Stimulated activated naive CD8-positive, alpha-beta T cell treated with anti-CD3 and anti-CD28 coated beads, Interleukin-15, amount 100 ng/mL, for 72 hours (primary cell): Measurements from ENCODE around the gene PSD.

Experiments used
- ATAC-seq: fragments of 150-1000 bp; cut with Tn5 transposase; 2 replicates; pipeline ENCODE4 v1.10.0; 2021; ENCODE audit warnings: mild to moderate bottlenecking, moderate library complexity
- DNase-seq, 2 donors: peaks; one replicate each; pipeline ENCODE4 v3.0.0; 2021 to 2022
- H3K27ac Mint-ChIP-seq, 2 donors: one replicate each; pipeline ENCODE4 v1.8.0; 2022; ENCODE audit warnings: mild to moderate bottlenecking in 2 of 2, mixed read lengths in 2 of 2, moderate library complexity in 2 of 2
- H3K27me3 Mint-ChIP-seq: one replicate; pipeline ENCODE4 v1.8.0; 2022; ENCODE audit warnings: mixed read lengths
- H3K4me1 Mint-ChIP-seq: one replicate; pipeline ENCODE4 v1.8.0; 2022; ENCODE audit warnings: mild to moderate bottlenecking, mixed read lengths
- H3K4me3 Mint-ChIP-seq, 2 donors: one replicate each; pipeline ENCODE4 v1.8.0; 2022; ENCODE audit warnings: mild to moderate bottlenecking in 2 of 2, mixed read lengths in 2 of 2, moderate library complexity in 1 of 2
- H3K9me3 Mint-ChIP-seq, 2 donors: one replicate each; pipeline ENCODE4 v1.8.0; 2022; ENCODE audit warnings: mixed read lengths in 2 of 2

The PSD gene

DNA sequence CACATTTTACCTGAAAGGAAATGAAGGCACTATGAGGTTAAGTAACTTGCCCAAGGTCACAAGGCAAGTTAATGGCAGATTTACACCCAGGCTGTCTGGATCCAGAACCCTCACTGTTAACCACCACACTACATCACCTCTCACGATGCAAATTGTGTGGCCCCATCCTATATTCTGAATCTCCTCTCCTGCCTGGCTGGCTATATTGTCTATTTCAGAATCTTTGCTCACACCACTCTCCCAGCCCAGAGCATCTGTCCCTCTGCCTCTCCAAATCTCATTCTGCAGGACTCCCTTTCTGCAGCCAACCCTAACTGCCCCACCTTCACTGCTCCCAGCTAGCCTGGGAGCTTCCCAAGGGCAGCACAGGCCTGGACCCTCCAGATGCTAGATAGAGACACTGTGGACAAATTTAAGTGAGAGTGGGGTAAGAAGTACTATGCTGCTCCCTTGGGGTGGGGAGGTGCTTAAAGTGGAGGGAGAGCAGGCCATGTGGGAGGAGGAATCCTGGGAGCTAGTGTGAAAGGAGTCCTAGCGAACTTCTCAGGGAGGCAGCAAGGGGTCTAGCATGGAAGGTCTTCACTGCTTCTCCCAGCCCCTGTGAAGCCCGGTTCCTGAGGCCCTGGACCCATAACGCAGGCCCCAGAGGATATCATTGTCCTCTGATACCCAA is 13.0 kb upstream of the PSD start:
- peak overlapping the region; percentile 94 to 97 for H3K27ac Mint-ChIP-seq
- H3K9me3 Mint-ChIP-seq, result no peaks in the 10 kb centered on the region
- H3K4me3 Mint-ChIP-seq, result peak overlapping the region; percentile 89 to 90
- peaks cover 58% of the 10 kb centered on the region for H3K4me1 Mint-ChIP-seq
- no peak for DNase-seq
- no peak for ATAC-seq
- H3K27me3 Mint-ChIP-seq, result no peaks in the 10 kb centered on the region

DNA sequence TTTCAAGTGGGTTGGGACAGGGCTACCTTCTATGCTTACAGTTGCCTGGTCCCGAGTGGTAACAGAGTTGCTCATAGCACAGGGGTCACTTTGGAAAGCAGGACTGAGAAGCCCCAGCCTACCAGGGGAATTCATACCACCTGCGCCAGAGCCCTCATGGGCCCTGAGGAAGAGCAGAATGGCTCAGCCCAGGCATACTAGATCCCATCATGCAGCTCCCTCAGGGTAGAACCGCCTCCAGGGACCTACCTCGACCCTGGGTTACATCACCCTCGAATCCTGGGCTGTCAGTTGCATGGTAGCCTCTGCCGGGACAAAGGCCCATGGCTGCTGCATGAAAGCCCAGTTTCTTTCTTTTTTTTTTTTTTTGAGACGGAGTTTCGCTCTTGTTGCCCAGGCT is 10.9 kb upstream of the PSD start:
- ATAC-seq, result no peak
- Mint-ChIP-seq H3K27me3 (no peaks in the 10 kb centered on the region), H3K27ac (no peak overlapping the region), H3K9me3 (no peaks in the 10 kb centered on the region), H3K4me1 (peaks cover 52% of the 10 kb centered on the region), H3K4me3 (no peak overlapping the region)
- DNase-seq, result no peak

DNA sequence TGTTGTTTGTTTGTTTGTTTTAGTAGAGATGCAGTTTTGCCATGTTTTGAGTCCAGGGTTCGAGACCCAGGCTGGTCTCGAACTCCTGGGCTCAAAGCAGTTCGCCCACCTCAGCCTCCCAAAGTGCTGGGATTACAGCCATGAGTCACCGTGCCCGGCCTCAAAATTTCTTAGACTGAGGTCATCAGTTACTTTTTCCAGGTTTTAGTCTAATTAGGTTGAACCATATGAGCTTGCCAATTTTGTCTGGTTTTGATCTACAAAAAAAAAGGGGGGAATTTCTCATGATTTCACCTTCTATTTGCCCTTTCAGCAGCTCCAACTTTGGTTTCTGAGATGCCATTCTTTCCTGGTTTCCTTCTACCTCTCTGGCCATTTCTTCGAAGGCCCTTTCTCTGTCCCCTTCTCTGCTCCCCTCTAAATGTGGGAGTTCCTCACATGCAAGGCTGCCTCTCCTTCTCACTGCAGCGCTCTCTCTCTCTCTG is 8.3 kb upstream of the PSD start:
- no peaks in the 10 kb centered on the region for H3K27me3 Mint-ChIP-seq
- DNase-seq (no peak), ATAC-seq (no peak)
- peak overlapping the region in 1 of 2 donors; percentile 30 for H3K27ac Mint-ChIP-seq
- no peaks in the 10 kb centered on the region for H3K9me3 Mint-ChIP-seq
- H3K4me3 Mint-ChIP-seq, result no peak overlapping the region
- peaks cover 49% of the 10 kb centered on the region for H3K4me1 Mint-ChIP-seq

DNA sequence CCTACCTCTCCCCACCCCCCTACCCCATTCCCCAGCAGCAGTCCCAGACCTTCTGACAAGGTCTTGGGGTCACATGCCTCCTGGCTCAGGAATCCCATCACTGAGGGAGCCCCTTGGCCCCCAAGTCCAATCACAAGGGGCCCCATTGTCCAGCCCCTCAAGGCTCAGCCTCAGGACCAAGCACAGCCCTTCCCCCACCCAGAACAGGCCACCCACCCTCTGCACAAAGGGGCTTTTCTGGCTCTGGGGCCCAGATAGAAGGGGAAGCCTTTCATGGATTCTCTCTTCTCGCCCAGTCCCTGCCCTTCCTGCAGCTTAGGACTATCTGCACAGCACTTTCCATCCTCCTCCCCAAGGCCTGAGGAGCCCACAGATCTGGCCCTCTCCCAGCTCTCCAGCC is 6.9 kb upstream of the PSD start:
- ATAC-seq, result no peak
- no peaks in the 10 kb centered on the region for H3K9me3 Mint-ChIP-seq
- no peak overlapping the region for H3K4me3 Mint-ChIP-seq
- peaks cover 42% of the 10 kb centered on the region for H3K4me1 Mint-ChIP-seq
- no peaks in the 10 kb centered on the region for H3K27me3 Mint-ChIP-seq
- no peak overlapping the region for H3K27ac Mint-ChIP-seq
- no peak for DNase-seq

DNA sequence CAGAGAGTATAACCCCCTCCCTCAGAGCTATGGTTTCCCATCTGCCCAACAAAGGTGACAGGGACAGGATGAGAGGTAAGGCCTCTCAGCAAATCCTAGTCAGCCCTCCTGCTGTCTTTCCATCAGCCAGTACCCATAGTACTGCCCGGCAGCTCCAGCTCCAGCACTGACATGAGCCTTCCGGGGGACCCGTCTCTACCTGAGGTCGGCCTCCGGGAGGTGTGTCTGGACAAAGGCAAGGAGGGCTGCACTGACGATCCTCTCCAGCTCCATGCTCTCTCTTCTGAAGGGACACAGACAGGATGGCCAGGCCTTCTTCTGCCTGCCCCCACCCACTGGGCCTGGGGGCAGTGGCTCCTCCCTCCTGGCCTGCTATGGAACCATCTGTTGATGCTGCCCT is 6.3 kb upstream of the PSD start:
- no peak for ATAC-seq
- DNase-seq, result no peak
- Mint-ChIP-seq H3K4me1 (peaks cover 44% of the 10 kb centered on the region), H3K4me3 (no peak overlapping the region), H3K9me3 (no peaks in the 10 kb centered on the region), H3K27ac (no peak overlapping the region), H3K27me3 (no peaks in the 10 kb centered on the region)

DNA sequence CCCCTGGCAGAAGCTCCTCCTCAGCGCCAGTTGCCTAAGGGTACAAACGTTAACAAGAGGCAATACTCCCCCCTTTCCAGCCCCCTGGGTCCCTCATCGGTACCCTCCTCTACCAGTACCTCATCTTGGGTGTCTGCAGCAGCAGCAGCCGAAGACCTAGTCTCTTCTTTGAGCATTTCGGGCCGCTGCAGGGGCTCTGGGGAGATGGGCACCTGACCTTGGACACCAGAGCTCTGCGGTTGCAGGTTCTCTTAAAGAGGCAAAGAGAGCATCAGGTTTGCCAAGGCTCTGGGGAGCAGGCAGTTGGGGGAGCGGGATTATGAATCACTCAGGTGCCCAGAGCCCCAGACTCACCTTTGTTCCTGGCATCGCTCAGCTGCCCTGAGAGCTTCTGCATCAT is 5.6 kb upstream of the PSD start:
- Mint-ChIP-seq H3K4me3 (no peak overlapping the region), H3K27ac (no peak overlapping the region), H3K9me3 (no peaks in the 10 kb centered on the region), H3K27me3 (peaks cover 2% of the 10 kb centered on the region), H3K4me1 (peaks cover 52% of the 10 kb centered on the region)
- DNase-seq, result no peak
- ATAC-seq, result no peak

DNA sequence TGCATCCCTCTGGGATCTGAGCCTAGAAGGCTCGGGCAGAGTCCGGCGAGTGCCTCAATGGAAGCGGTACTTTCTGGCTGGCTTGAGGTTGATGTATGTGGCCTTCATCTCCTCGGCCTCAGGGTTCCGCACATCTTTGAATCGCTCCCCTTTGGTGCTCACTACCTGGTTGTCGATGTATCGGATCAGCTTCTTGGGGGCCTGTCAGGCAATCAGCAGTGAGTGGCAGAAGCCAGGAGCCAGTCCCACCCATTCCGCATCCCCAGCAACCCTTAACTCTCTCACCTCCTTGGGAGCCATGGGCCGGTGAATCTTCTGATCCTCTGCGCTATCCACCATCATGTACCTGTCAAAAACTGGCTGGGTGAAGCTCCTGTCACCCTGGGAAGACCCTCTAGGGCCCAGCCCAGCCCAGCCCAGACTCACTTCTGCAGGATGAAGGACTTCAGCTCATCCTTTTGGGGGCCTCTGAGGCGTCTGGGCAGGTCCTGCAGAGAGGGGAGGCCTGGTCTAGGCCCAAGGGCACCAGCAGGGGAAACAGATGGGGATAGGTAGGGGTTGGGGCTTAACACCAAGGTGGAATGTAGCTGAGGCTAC is 4.9 kb upstream of the PSD start:
- ATAC-seq (no peak), DNase-seq (no peak)
- Mint-ChIP-seq H3K27me3 (peaks cover 9% of the 10 kb centered on the region), H3K27ac (no peak overlapping the region), H3K9me3 (no peaks in the 10 kb centered on the region), H3K4me1 (peaks cover 58% of the 10 kb centered on the region), H3K4me3 (no peak overlapping the region)

DNA sequence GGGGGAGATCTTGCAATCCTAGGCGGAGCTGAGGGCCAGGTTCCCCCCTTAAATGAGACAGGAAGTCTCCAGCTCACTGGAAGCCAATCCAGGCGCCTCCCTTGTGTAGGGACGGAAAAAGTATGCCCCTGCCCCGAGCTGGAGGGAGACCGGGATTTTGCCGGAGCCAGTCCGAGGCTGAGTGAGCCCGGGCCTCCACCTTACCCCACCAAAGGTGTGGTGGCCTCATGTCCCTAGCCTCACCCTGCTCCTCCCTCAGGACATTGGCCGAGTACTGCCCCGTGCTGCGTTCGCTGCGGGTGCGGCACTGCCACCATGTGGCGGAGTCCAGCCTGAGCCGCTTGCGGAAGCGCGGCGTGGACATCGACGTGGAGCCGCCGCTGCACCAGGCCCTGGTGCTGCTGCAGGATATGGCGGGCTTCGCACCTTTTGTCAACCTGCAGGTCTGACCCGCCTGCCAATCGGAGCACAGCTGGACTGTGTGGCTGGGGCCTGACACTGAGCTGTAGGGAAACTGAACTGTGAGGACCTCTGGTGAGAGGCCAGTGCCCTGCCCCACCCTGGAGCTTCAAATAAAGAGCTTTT is 4.1 kb upstream of the PSD start:
- H3K4me3 Mint-ChIP-seq, result peak overlapping the region; percentile 97 to 99
- H3K9me3 Mint-ChIP-seq, result no peaks in the 10 kb centered on the region
- peak overlapping the region in 1 of 2 donors; percentile 29 for H3K27ac Mint-ChIP-seq
- ATAC-seq, result peak; percentile 26
- DNase-seq, result peak; percentile 61 to 64
- peaks cover 17% of the 10 kb centered on the region for H3K27me3 Mint-ChIP-seq
- H3K4me1 Mint-ChIP-seq, result peaks cover 59% of the 10 kb centered on the region

DNA sequence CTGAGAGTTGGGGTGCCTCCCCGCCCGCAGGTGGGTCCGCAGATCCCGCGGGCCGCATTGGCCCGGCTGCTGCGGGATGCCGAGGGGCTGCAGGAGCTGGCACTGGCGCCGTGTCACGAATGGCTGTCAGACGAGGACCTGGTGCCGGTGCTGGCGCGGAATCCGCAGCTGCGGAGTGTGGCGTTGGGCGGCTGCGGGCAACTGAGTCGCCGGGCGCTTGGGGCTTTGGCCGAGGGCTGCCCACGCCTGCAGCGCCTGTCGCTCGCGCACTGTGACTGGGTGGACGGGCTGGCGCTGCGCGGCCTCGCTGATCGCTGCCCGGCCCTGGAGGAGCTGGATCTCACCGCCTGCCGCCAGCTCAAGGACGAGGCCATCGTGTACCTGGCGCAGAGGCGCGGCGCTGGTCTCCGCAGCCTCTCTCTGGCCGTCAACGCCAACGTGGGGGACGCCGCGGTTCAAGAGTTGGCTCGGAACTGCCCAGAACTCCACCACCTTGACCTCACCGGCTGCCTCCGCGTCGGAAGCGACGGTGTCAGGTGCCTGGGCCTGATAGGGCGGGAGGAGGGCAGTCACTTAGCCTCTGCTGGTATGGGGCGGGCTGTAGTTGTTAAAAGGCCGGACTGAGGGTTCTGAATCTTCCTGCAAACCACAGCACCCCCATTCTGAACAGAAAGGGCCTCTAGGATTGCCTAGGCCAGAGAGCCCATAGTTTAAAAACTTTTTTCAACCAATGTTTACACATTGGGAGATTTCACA is 3.4 kb upstream of the PSD start:
- H3K4me1 Mint-ChIP-seq, result peaks cover 52% of the 10 kb centered on the region
- no peaks in the 10 kb centered on the region for H3K9me3 Mint-ChIP-seq
- peaks cover 24% of the 10 kb centered on the region for H3K27me3 Mint-ChIP-seq
- H3K27ac Mint-ChIP-seq, result peak overlapping the region in 1 of 2 donors; percentile 29
- H3K4me3 Mint-ChIP-seq, result peak overlapping the region; percentile 97 to 99
- ATAC-seq (peak; percentile 7), DNase-seq (peak; percentile 38 to 59)

DNA sequence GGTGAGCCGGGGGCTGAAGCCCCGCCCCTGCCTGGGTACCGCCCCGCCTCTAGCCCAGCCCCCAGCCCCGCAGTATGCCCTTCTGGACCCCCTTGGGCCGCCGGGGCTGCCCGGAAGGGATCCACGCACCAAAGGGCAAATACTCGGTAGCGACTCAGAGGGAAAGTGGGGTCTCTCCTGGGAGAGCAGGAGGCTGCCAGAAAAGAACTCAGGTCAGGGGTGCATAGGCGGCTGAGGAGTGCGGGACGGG is 2.8 kb upstream of the PSD start:
- H3K9me3 Mint-ChIP-seq, result no peaks in the 10 kb centered on the region
- H3K27me3 Mint-ChIP-seq, result peaks cover 29% of the 10 kb centered on the region
- H3K4me3 Mint-ChIP-seq, result peak overlapping the region; percentile 97 to 99
- H3K27ac Mint-ChIP-seq, result peak overlapping the region in 1 of 2 donors; percentile 95
- peaks cover 47% of the 10 kb centered on the region for H3K4me1 Mint-ChIP-seq
- ATAC-seq, result no peak
- no peak for DNase-seq

DNA sequence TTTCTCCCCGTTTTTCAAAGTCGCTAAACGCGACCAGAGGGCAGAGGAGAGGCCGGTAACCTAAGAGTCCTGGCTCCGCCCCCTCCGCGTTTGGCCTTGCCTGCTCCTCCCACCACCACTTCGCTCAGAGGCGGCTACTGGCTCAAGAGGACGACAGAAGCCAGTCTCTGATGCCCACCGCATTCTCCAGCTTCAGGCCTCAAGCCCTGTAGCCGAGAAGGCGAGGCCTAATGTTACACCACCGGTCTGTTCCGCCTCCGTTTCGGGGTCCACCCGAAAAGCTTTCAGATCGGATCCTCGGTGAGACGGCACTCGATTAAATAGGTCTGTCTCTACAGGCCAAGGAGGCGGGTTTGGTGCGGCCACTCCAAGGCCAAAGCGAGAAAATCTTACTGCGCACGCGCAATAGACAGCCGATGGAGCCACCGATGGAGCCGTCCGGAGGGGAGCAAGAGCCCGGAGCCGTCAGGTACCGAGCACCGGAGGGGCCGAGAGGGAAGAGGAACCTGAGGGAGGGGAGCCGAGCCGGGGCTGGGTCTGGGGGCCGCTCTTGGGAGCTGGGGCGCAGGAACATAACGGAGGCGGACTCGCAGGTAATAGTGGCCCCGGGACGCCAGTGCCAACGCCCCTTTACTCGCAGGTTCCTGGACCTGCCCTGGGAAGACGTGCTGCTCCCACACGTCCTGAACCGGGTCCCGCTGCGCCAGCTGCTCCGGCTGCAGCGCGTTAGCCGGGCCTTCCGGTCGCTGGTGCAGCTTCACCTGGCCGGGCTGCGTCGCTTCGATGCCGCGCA is 2.3 kb upstream of the PSD start, which contains the start of gene FBXL15:
FBXL15 (plus strand) TSS at position 123 of the 793 bp plus-strand sequence; CDS start at position 417, 294 bp downstream.
- Mint-ChIP-seq H3K4me1 (peaks cover 42% of the 10 kb centered on the region), H3K9me3 (no peaks in the 10 kb centered on the region), H3K27me3 (peaks cover 35% of the 10 kb centered on the region), H3K27ac (peak within 1 kb of the TSS; percentile 95 to 96), H3K4me3 (peak within 1 kb of the TSS; percentile 97 to 99)
- peak; percentile 86 for ATAC-seq
- peak; percentile 98 for DNase-seq

DNA sequence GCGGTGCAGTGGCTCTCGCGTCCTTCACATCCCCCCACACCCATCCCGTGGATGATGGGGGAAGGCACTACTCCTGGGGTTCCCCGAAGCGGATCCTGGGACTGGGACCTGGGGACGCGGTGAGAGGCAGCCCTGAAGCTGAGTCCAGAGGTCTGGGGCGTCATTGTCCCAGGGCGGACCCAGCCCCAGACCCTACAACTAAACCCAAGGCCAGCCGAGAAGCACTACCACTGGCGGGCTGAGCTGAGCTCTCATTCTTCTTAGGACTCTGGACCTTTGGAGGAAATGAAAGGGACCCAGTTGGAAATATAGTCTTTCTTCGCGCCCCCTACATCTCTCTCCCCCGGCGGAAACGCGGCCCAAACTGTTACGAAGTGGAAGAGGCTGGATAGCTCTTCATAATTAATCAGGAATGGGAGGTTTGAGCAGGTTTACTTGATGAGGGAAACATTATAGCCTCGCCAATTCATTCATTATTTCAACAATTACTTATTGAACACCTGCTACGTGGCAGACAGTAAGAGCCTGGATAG is 1.7 kb upstream of the PSD start:
- Mint-ChIP-seq H3K27ac (peak overlapping the region; percentile 95 to 96), H3K4me1 (peaks cover 38% of the 10 kb centered on the region), H3K27me3 (peaks cover 41% of the 10 kb centered on the region), H3K9me3 (no peaks in the 10 kb centered on the region), H3K4me3 (peak overlapping the region; percentile 97 to 99)
- ATAC-seq (no peak), DNase-seq (peak in 1 of 2 donors; percentile 40)

DNA sequence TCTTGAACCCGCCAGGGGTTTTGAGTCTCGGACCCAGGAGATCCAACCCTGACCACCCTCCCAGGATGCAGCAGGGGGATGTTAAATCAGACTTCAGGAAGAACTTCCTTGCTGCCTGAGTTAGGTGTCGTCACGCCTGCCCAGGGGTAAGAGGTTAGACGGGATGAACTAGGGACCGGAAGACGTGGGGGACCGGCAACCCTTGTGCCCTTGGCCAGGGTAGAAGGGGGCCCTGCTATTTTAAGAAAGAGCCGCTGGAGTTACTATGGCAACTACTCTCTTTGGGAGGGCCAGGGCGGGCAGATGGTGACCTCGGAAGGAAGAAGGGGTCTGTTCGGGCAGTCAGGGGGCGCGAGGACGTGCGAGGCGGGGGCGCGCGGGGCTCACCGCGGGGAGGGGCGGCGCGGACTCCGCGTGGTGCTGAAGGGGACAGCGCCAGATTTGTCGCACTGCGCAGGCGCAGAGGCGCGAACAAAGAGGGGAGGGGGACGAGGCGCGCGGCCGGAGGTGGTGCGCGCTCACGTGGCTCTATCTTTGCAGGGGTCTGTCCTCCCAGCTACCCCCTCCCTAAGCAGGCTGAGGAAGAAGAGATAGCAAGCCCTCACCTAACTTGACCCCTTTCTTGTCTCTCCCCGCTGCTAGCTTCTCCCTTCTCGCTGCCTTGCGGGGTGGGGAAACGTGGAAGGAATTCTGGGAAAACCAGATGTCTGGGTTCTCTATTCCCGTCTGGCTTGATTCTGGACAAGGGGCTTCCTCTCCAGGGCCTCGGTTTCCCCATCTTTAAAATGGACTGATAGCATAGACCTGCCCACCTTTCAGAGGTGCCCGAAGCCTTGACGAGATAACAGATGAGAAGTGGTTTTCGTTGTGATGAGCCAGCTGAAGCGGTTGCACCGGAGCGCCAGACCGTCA is 940 bp upstream of the PSD start:
- Mint-ChIP-seq H3K4me1 (peaks cover 41% of the 10 kb centered on the region), H3K4me3 (peak overlapping the region; percentile 97 to 99), H3K27ac (peak overlapping the region; percentile 19 to 23), H3K9me3 (no peaks in the 10 kb centered on the region), H3K27me3 (peaks cover 49% of the 10 kb centered on the region)
- ATAC-seq (no peak), DNase-seq (peak; percentile 64 to 72)

DNA sequence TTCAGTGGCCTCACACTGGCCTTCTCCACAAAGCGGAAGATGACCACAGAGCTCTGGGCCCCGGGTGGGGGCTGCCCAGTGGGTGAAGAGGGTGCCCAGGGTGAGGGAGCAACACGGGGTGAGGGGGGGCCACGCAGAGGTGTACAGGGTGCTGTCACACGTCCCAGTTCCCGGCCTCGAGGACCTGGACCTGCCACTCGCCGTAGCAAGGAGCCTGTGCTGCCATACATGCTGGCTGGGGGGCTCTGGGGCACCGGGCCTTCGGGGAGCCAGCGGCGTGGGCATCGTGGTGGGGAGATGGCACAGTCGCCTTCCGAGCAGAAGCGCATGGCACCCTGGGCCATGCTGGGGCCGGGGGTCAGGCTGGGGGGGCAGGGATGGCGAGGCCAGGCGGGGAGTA is 1.9 kb downstream of the PSD start:
- Mint-ChIP-seq H3K4me3 (no peak overlapping the region), H3K27ac (no peak overlapping the region), H3K27me3 (peaks cover 59% of the 10 kb centered on the region), H3K9me3 (no peaks in the 10 kb centered on the region), H3K4me1 (peaks cover 45% of the 10 kb centered on the region)
- ATAC-seq (no peak), DNase-seq (no peak)
